Loucy (cell line): ENCODE results near the gene FASTKD3.
A peak's percentile ranks its signal among the peaks of the same experiment; 100 is the strongest.

ENCODE experiments used
- H2AFZ ChIP-seq: fragments of 200-600 bp; sonication (generic); 2 replicates; pipeline ENCODE4 v1.6.0; 2016; ENCODE audit warnings: antibody characterized with exemption, mild to moderate bottlenecking, low read length, moderate library complexity
- H3F3A ChIP-seq: fragments of 200-600 bp; 2 replicates; pipeline ENCODE4 v1.6.0; 2016; ENCODE audit warnings: antibody characterized with exemption, low read depth, mild to moderate bottlenecking
- H3K27me3 ChIP-seq: fragments of 200-600 bp; sonication (generic); 2 replicates; pipeline ENCODE4 v1.6.1; 2014; ENCODE audit warnings: low read length, mild to moderate bottlenecking; ENCODE audit not compliant: insufficient read depth, poor library complexity, severe bottlenecking
- H3K36me3 ChIP-seq: fragments of 200-600 bp; sonication (generic); 2 replicates; pipeline ENCODE4 v1.6.1; 2016; ENCODE audit warnings: low read length; ENCODE audit not compliant: insufficient read depth
- H3K4me1 ChIP-seq: fragments of 200-600 bp; sonication (generic); 2 replicates; pipeline ENCODE4 v1.5.1; 2014; ENCODE audit warnings: low read length, mild to moderate bottlenecking; ENCODE audit not compliant: insufficient read depth, poor library complexity, severe bottlenecking
- H3K4me2 ChIP-seq: fragments of 200-600 bp; sonication (generic); 2 replicates; pipeline ENCODE4 v1.6.0; 2014; ENCODE audit warnings: antibody characterized with exemption, low read length, low read depth, mild to moderate bottlenecking; ENCODE audit not compliant: poor library complexity, severe bottlenecking
- H3K4me3 ChIP-seq: fragments of 200-600 bp; sonication (generic); 2 replicates; pipeline ENCODE4 v1.5.1; 2014; ENCODE audit warnings: low read length, mild to moderate bottlenecking, mixed read lengths; ENCODE audit not compliant: poor library complexity, severe bottlenecking
- H3K79me2 ChIP-seq: fragments of 200-600 bp; sonication (generic); 2 replicates; pipeline ENCODE4 v1.6.1; 2014; ENCODE audit warnings: low read length; ENCODE audit not compliant: insufficient read depth
- H3K9ac ChIP-seq: fragments of 200-600 bp; sonication (generic); 2 replicates; pipeline ENCODE4 v1.6.0; 2014; ENCODE audit warnings: mild to moderate bottlenecking, low read depth, low read length, moderate library complexity; ENCODE audit not compliant: poor library complexity, severe bottlenecking
- H3K9me2 ChIP-seq: fragments of 200-600 bp; sonication (generic); replicated peaks from 2 replicates; pipeline ENCODE4 v1.6.1; 2016; ENCODE audit warnings: low read depth, low read length, mixed read lengths
- H3K9me3 ChIP-seq: fragments of 200-600 bp; sonication (generic); 2 replicates; pipeline ENCODE4 v1.6.1; 2014; ENCODE audit warnings: mild to moderate bottlenecking, antibody characterized with exemption, low read length, low read depth; ENCODE audit not compliant: insufficient read depth
- H4K20me1 ChIP-seq: fragments of 200-600 bp; sonication (generic); 2 replicates; pipeline ENCODE4 v1.6.0; 2014; ENCODE audit warnings: antibody characterized with exemption, low read length, mild to moderate bottlenecking; ENCODE audit not compliant: insufficient read depth, poor library complexity, severe bottlenecking
- EZH2phosphoT487 ChIP-seq: fragments of 200-600 bp; IDR thresholded peaks from 2 replicates; pipeline ENCODE4 v1.6.1; 2018; ENCODE audit warnings: antibody characterized with exemption, mild to moderate bottlenecking, moderate library complexity, borderline replicate concordance
- TF ChIP-seq, protein P1 (sequence below): fragments of 200-600 bp; sonication (generic); conservative IDR thresholded peaks from 2 replicates; pipeline ENCODE4 v1.5.1; 2014; ENCODE audit warnings: mild to moderate bottlenecking, antibody characterized with exemption, low read length

FASTKD3 gene

DNA sequence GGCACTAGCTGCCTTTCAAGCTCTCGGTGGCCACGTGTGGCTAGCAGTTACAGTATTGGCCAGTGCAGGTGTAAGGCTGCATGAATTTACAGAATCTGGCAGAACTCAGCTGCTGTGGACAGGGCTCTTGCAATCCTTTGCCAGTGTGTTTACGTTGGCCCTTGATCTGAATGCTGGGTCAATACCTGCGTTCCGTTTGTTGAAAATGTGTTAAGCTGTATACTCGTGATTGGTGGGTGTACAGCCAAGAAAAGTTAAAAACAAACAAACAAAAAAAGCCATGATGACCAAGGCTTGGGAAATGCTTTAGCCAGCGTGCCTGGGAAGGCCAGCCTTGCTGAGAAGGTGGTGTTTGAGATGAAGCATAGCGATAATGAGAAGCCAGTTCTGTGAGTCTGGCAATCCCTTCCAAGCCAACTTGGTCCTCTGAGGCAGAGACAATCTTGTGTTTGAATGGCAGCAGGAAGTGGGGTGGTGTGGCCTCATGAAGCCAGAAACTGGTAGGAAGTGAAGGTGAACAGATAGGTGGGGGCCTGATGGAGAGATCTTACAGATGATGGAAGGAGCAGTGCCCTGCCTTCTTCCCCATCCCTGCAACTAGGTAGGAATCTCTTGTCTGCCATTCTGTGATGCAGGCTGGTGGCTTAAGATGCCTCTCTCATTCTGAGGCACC is 17.1 kb downstream of the FASTKD3 start:
- H3K9me3 ChIP-seq: no peaks in the 10 kb centered on the region
- H3K4me1 ChIP-seq: peaks cover 11% of the 10 kb centered on the region
- H2AFZ ChIP-seq: 0 out of 2 replicates have a peak overlapping the region, but pooled peaks have one; percentile 25
- H3K4me2 ChIP-seq: no peak overlapping the region
- no peak overlapping the region for H3K9ac ChIP-seq
- H3K4me3 ChIP-seq: no peak overlapping the region
- H4K20me1 ChIP-seq: no peaks in the 10 kb centered on the region
- H3K79me2 ChIP-seq: no peaks in the 10 kb centered on the region
- H3K9me2 ChIP-seq: no peaks in the 10 kb centered on the region
- no peaks in the 10 kb centered on the region for H3K27me3 ChIP-seq
- no peaks in the 10 kb centered on the region for H3F3A ChIP-seq
- TF ChIP-seq, protein P1, sequence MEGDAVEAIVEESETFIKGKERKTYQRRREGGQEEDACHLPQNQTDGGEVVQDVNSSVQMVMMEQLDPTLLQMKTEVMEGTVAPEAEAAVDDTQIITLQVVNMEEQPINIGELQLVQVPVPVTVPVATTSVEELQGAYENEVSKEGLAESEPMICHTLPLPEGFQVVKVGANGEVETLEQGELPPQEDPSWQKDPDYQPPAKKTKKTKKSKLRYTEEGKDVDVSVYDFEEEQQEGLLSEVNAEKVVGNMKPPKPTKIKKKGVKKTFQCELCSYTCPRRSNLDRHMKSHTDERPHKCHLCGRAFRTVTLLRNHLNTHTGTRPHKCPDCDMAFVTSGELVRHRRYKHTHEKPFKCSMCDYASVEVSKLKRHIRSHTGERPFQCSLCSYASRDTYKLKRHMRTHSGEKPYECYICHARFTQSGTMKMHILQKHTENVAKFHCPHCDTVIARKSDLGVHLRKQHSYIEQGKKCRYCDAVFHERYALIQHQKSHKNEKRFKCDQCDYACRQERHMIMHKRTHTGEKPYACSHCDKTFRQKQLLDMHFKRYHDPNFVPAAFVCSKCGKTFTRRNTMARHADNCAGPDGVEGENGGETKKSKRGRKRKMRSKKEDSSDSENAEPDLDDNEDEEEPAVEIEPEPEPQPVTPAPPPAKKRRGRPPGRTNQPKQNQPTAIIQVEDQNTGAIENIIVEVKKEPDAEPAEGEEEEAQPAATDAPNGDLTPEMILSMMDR: no peak
- no peak for TF ChIP-seq EZH2phosphoT487
- H3K36me3 ChIP-seq: no peaks in the 10 kb centered on the region

DNA sequence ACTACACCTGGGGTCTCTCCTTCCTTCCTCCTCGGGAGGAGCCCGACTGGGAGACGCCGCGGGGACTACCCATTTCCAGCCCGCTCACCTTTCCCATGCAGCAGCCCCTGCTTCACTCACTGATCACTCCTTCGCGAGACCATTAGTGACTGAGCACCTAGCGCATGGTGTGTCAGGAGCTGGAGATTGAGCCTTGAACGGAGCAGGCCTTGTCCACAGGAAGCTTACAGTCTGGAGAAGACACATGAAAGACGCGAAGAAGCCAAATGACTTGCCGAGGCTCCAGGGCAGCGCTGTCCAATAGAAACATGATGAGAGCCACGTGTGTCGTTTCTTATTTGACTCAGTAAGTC is 17.6 kb downstream of the FASTKD3 start:
- H4K20me1 ChIP-seq: no peaks in the 10 kb centered on the region

DNA sequence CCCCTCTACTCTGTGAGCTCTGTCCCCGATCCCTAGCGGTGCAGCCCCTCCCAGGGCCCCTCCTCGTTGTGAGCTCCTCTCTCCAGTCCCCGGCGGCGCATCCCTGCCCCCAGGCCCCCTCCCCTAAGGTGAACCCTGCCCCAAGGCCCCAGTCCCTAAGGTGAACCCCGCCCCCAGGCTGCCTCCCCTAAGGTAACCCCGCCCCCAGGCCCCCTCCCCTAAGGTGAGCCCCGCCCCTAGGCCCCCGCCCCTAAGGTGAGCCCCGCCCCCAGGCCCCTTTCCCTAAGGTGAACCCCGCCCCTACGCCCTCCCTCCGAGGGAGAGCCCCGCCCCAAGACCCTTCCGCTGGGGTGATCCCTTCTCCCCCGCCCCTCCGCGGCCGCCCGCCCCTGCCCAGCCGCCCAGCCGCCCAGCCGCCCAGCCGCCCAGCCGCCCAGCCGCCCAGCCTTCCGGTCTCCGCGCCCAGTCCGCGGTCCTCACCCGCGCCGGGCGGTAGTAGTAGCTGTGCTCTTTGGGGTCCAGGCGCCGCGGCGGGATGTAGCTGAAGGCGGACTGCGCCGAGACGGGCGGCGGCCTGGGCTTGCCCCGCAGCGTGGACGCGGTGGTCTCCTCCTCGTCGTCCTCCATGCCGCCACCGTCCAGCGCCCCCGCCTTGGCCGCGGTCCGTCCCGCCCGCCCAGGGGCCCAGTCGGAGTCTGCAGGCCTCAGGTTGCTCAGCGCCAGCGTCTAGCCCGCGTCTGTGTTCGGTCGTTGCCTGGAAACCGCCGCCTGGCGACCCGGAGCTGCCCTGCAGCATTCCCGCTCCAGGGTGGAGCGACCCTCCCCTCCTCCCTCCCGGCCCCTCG is 18.2 kb downstream of the FASTKD3 start, which contains the start of gene CFAP90:
Gene CFAP90 (minus strand): TSS at position 739 of the 845 bp plus-strand sequence. CDS start 112 bp downstream, at position 627.
- Histone ChIP-seq H3K4me1 (peaks cover 11% of the 10 kb centered on the region), H3K36me3 (no peaks in the 10 kb centered on the region), H3K4me3 (no peak within 1 kb of the TSS), H3K27me3 (no peaks in the 10 kb centered on the region), H3K9me2 (no peaks in the 10 kb centered on the region), H3K9me3 (no peaks in the 10 kb centered on the region), H3K79me2 (no peaks in the 10 kb centered on the region), H3K4me2 (no peak within 1 kb of the TSS), H3K9ac (no peak within 1 kb of the TSS), H3F3A (no peaks in the 10 kb centered on the region), H2AFZ (0 out of 2 replicates have a peak within 1 kb of the TSS, but pooled peaks have one; percentile 25), H4K20me1 (no peaks in the 10 kb centered on the region)
- no peak for TF ChIP-seq EZH2phosphoT487
- TF ChIP-seq, protein P1: no peak

More for the DNA sequence above, 17.6 kb downstream of the FASTKD3 start:
- H3K4me1 ChIP-seq: peaks cover 11% of the 10 kb centered on the region
- no peaks in the 10 kb centered on the region for H3K27me3 ChIP-seq
- no peaks in the 10 kb centered on the region for H3K79me2 ChIP-seq
- no peaks in the 10 kb centered on the region for H3K9me3 ChIP-seq
- no peak overlapping the region for H3K4me3 ChIP-seq
- H3K9ac ChIP-seq: no peak overlapping the region
- no peak overlapping the region for H2AFZ ChIP-seq
- no peaks in the 10 kb centered on the region for H3K36me3 ChIP-seq
- TF ChIP-seq EZH2phosphoT487: no peak
- TF ChIP-seq, protein P1: no peak
- no peaks in the 10 kb centered on the region for H3K9me2 ChIP-seq
- H3K4me2 ChIP-seq: no peak overlapping the region
- H3F3A ChIP-seq: no peaks in the 10 kb centered on the region
